A549 (cell line): ENCODE data around the gene GXYLT2. TPM values are rescaled to one million over a fixed set of nuclear protein-coding genes. Genes with fewer than 3 reads are reported as not detected.
"Not testable (repeated sequence)": the region's sequence is repeated elsewhere in the genome, so short reads cannot be mapped to it uniquely, and the experiment has no call there.

Source experiments
- ATAC-seq, 2 experiments: fragments of 200-7000 bp in 1 of 2; fragments of >200 bp in 1 of 2; cut with Nextera tagmentation in 1 of 2; cut with Tn5 transposase in 1 of 2; 3 replicates each; pipeline versions ENCODE4 v1.8.0 to v1.9.1; 2018 to 2020; ENCODE audit warnings: mild to moderate bottlenecking in 1 of 2, moderate library complexity in 1 of 2
- CTCF ChIA-PET: fragments of 300-600 bp; sonication (Branson Sonifier 250); formaldehyde crosslinking; extraction: SDS; loops from one replicate; lab custom pipeline; 2021; ENCODE audit warnings: antibody characterized with exemption, inconsistent platforms; lab: Yijun Ruan, JAX
- POLR2A ChIA-PET: fragments of 350-600 bp; formaldehyde crosslinking; extraction: SDS; loops from one replicate; lab custom pipeline; 2021; ENCODE audit warnings: antibody characterized with exemption, inconsistent platforms; lab: Yijun Ruan, JAX
- DNase-seq, 2 experiments: peaks; one replicate each; pipeline versions ENCODE4 v3.0.0 to v3.0.0-alpha.2; 2011 to 2016; ENCODE audit warnings: low read depth in 1 of 2, low spot score in 1 of 2
- FAIRE-seq: peaks from 2 replicates; lab custom pipeline; 2011; peaks lifted over from hg19 to GRCh38; lab: Jason Lieb, UNC
- H3K27ac ChIP-seq, 2 experiments: fragments of >200 bp; sonication (Bioruptor Twin); formaldehyde crosslinking; 3 replicates each; pipeline ENCODE4 v1.5.1; 2016 to 2017
- H3K4me1 ChIP-seq: fragments of >200 bp; sonication (Bioruptor Twin); formaldehyde crosslinking; 3 replicates; pipeline ENCODE4 v1.6.1; 2016
- H3K4me2 ChIP-seq: fragments of >200 bp; sonication (Bioruptor Twin); formaldehyde crosslinking; 3 replicates; pipeline ENCODE4 v1.6.1; 2016
- H3K4me3 ChIP-seq: fragments of >200 bp; sonication (Bioruptor Twin); formaldehyde crosslinking; 3 replicates; pipeline ENCODE4 v1.5.1; 2016
- H3K9me3 ChIP-seq: fragments of >200 bp; sonication (Bioruptor Twin); formaldehyde crosslinking; 3 replicates; pipeline ENCODE4 v1.6.1; 2016
- ATOH8 ChIP-seq: fragments of 250-450 bp; sonication (Bioruptor Pico); IDR thresholded peaks from 2 replicates; pipeline ENCODE4 v1.5.0; 2020; ENCODE audit warnings: low read depth, mild to moderate bottlenecking, moderate library complexity
- EHMT2 ChIP-seq: fragments of 200-600 bp; sonication (generic); IDR thresholded peaks from 2 replicates; pipeline ENCODE4 v1.6.1; 2016; ENCODE audit warnings: antibody characterized with exemption, low read depth, mild to moderate bottlenecking, moderate library complexity
- ESRRA ChIP-seq: fragments of 150-350 bp; IDR thresholded peaks from 2 replicates; pipeline ENCODE4 v1.6.1; 2014; ENCODE audit warnings: mild to moderate bottlenecking, low read length, borderline replicate concordance
- HMGXB4 ChIP-seq: fragments of 250-450 bp; sonication (Bioruptor Pico); IDR thresholded peaks from 2 replicates; pipeline ENCODE4 v1.5.0; 2021; ENCODE audit warnings: mild to moderate bottlenecking, moderate library complexity, borderline replicate concordance
- HOXA7 ChIP-seq: fragments of 250-450 bp; sonication (Bioruptor Pico); IDR thresholded peaks from 2 replicates; pipeline ENCODE4 v1.5.0; 2020; ENCODE audit warnings: mild to moderate bottlenecking, moderate library complexity
- MAFK ChIP-seq: fragments of 450-650 bp; IDR thresholded peaks from 2 replicates; pipeline ENCODE4 v1.6.1; 2014; ENCODE audit not compliant: partially characterized antibody
- MAX ChIP-seq: IDR thresholded peaks from 2 replicates; pipeline ENCODE4 v1.6.1; 2012
- NR3C1 ChIP-seq: fragments of >200 bp; sonication (Bioruptor Twin); formaldehyde crosslinking; IDR thresholded peaks from 3 replicates; pipeline ENCODE4 v1.6.1; 2017
- PBX3 ChIP-seq: IDR thresholded peaks from 2 replicates; pipeline ENCODE4 v1.6.1; 2012
- PHF8 ChIP-seq: fragments of 200-600 bp; sonication (generic); IDR thresholded peaks from 2 replicates; pipeline ENCODE4 v1.6.1; 2016; ENCODE audit warnings: low read depth, mild to moderate bottlenecking, antibody characterized with exemption, moderate library complexity, borderline replicate concordance
- RFX5 ChIP-seq: fragments of 450-650 bp; IDR thresholded peaks from 2 replicates; pipeline ENCODE4 v1.7.1; 2014; ENCODE audit warnings: antibody characterized with exemption, mild to moderate bottlenecking, moderate library complexity
- ZC3H11A ChIP-seq: fragments of 450-650 bp; IDR thresholded peaks from 2 replicates; pipeline ENCODE4 v1.6.1; 2014; ENCODE audit warnings: antibody characterized with exemption, mild to moderate bottlenecking
- ZNF302 ChIP-seq: fragments of 250-450 bp; sonication (Bioruptor Pico); IDR thresholded peaks from 2 replicates; pipeline ENCODE4 v1.9.0; 2021; ENCODE audit warnings: inconsistent platforms, mild to moderate bottlenecking, moderate library complexity
- WGBS: methylation state at CpG from one replicate; pipeline ENCODE4 v1.1.6; 2017; ENCODE audit errors: missing lambda C conversion rate; 5-methylcytosine and 5-hydroxymethylcytosine counted together
- polyA plus RNA-seq, 4 experiments: library from polyadenylated mRNA; depleted of rRNA in 3 of 4; stranded (reverse); fragments of >200 nt; fragmentation: RNase III in 1 of 4; extraction: RNeasy Plus Mini Kit Qiagen cat#74134 plus additional on column Dnase treatment in 1 of 4; gene quantifications; 2 replicates in 3 of 4; 3 replicates in 1 of 4; pipeline ENCODE4 v1.2.3, GENCODE V29; 2011 to 2017
- TF ChIP-seq, protein P1 (sequence below): fragments of 150-350 bp; IDR thresholded peaks from 2 replicates; pipeline ENCODE4 v1.6.1; 2014; ENCODE audit warnings: low read depth, mild to moderate bottlenecking, low read length
- TF ChIP-seq, protein P2 (sequence below): fragments of >200 bp; sonication (Bioruptor Twin); formaldehyde crosslinking; IDR thresholded peaks from 3 replicates; pipeline ENCODE4 v1.5.1; 2016

Gene GXYLT2
- polyA plus RNA-seq, 2 of the 4 experiments (the other 2 are of a cell fraction): 1.9 to 3.3 TPM

GRCh38 chr3:72924055-72924454, 36.2 kb downstream of the GXYLT2 start:
- ChIA-PET POLR2A (no interaction called here), CTCF (interaction anchor here (0.6 to 1.5 kb wide), 3 partner anchors 73 to 369 kb away, joined by 4 read pairs; no protein-coding TSS in a partner anchor)
- TF ChIP-seq ESRRA (no peak), HOXA7 (no peak), ZNF302 (CRISPR knock-in tag) (no peak), EHMT2 (no peak), NR3C1 (no peak), PHF8 (no peak)
- TF ChIP-seq, protein P1, sequence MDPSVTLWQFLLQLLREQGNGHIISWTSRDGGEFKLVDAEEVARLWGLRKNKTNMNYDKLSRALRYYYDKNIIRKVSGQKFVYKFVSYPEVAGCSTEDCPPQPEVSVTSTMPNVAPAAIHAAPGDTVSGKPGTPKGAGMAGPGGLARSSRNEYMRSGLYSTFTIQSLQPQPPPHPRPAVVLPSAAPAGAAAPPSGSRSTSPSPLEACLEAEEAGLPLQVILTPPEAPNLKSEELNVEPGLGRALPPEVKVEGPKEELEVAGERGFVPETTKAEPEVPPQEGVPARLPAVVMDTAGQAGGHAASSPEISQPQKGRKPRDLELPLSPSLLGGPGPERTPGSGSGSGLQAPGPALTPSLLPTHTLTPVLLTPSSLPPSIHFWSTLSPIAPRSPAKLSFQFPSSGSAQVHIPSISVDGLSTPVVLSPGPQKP: no peak
- no peak overlapping the region for H3K27ac ChIP-seq
- H3K4me2 ChIP-seq: no peak overlapping the region
- WGBS: 66% methylated on average over 3 of the region's 3 CpGs
- FAIRE-seq (no peak), DNase-seq (peak in 1 of 2 experiments; percentile 27), ATAC-seq (peak; percentile 19 to 69; a peak in 3 of 6 replicates)
- H3K9me3 ChIP-seq: no peaks in the 10 kb centered on the region
- no peaks in the 10 kb centered on the region for H3K4me1 ChIP-seq
- no peak overlapping the region for H3K4me3 ChIP-seq

- H3K4me3 ChIP-seq, H3K4me2 ChIP-seq, H3K27ac ChIP-seq, FAIRE-seq, POLR2A ChIA-PET, H3K9me3 ChIP-seq, ATAC-seq, H3K4me1 ChIP-seq, DNase-seq: not testable (repeated sequence)
- 91% methylated on average over 51 of the region's 51 CpGs for WGBS
- peak; percentile 76 for TF ChIP-seq MAFK
- CTCF ChIA-PET: interaction anchor here (1.1 kb wide), 1 partner anchor 10 kb away, joined by 8 read pairs; no protein-coding TSS in a partner anchor
These were observed 41.2 kb downstream of the GXYLT2 start for GRCh38 chr3:72928781-72929735.

DNA sequence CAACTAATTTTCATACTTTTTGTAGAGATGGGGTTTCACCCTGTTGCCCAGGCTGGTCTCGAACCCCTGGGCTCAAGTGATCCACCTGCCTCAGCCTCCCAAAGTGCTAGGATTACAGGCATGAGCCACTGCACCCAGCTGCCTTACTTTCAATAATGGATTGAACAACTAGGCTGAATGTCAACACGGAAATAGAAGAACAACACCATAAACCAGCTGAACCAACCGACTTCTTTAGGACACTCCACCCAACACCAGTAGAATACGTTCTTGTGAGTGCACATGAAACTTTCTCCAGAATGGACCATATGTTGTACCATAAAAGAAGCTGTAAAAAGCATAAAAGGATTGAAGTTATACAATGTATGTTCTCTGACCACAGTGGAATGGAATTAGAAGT, 42.9 kb downstream of the GXYLT2 start:
- no peak overlapping the region for H3K4me3 ChIP-seq
- ATAC-seq: no peak
- no peak for DNase-seq
- H3K4me1 ChIP-seq: no peaks in the 10 kb centered on the region
- H3K27ac ChIP-seq: no peak overlapping the region
- no peaks in the 10 kb centered on the region for H3K9me3 ChIP-seq
- ChIA-PET CTCF (interaction anchor here (1.1 to 1.3 kb wide), 2 partner anchors 126 to 155 kb away, joined by 3 to 4 read pairs; no protein-coding TSS in a partner anchor), POLR2A (no interaction called here)
- TF ChIP-seq MAX (no peak), HMGXB4 (CRISPR knock-in tag) (no peak), NR3C1 (no peak), PBX3 (no peak), ZC3H11A (no peak), EHMT2 (no peak), ATOH8 (CRISPR knock-in tag) (no peak), RFX5 (no peak)
- TF ChIP-seq, protein P2, sequence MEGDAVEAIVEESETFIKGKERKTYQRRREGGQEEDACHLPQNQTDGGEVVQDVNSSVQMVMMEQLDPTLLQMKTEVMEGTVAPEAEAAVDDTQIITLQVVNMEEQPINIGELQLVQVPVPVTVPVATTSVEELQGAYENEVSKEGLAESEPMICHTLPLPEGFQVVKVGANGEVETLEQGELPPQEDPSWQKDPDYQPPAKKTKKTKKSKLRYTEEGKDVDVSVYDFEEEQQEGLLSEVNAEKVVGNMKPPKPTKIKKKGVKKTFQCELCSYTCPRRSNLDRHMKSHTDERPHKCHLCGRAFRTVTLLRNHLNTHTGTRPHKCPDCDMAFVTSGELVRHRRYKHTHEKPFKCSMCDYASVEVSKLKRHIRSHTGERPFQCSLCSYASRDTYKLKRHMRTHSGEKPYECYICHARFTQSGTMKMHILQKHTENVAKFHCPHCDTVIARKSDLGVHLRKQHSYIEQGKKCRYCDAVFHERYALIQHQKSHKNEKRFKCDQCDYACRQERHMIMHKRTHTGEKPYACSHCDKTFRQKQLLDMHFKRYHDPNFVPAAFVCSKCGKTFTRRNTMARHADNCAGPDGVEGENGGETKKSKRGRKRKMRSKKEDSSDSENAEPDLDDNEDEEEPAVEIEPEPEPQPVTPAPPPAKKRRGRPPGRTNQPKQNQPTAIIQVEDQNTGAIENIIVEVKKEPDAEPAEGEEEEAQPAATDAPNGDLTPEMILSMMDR: no peak
- WGBS: 76% methylated on average over 4 of the region's 4 CpGs
- H3K4me2 ChIP-seq: no peak overlapping the region
- FAIRE-seq: no peak
